GM12801 (cell line): Measurements from ENCODE around the gene MCCD1.

ENCODE experiments used
- CTCF ChIP-seq: IDR thresholded peaks from one replicate; pipeline ENCODE4 v1.5.1; 2011; ENCODE audit warnings: control low read depth; ENCODE audit not compliant: insufficient read length; ENCODE audit errors: extremely low read depth

Gene MCCD1

GRCh38 chr6:31538805-31539400, 10.1 kb downstream of the MCCD1 start:
- TF ChIP-seq CTCF = no peak

- no peak for TF ChIP-seq CTCF
These were observed 11.9 kb downstream of the MCCD1 start for GRCh38 chr6:31540640-31541039.

- TF ChIP-seq CTCF = no peak
These were observed 12.4 kb downstream of the MCCD1 start for GRCh38 chr6:31541059-31541657.

GRCh38 chr6:31541658-31542521, 13.1 kb downstream of the MCCD1 start, which contains the start of gene DDX39B:
TSS of gene DDX39B (minus strand) at chr6:31542003. CDS start at chr6:31540532, 1,471 bp downstream.
- no peak for TF ChIP-seq CTCF

- no peak for TF ChIP-seq CTCF
These were observed 14.9 kb downstream of the MCCD1 start for GRCh38 chr6:31543639-31544038.

- no peak for TF ChIP-seq CTCF
These were observed 15.9 kb downstream of the MCCD1 start for GRCh38 chr6:31544676-31545075.

- no peak for TF ChIP-seq CTCF
These were observed 16.5 kb downstream of the MCCD1 start for GRCh38 chr6:31545291-31545690.
